Measurements from ENCODE around the gene LARP1B.

- TF ChIP-seq POLR2AphosphoS5 (IDR thresholded peaks at IDR 0.05) (no peak), POLR2A (IDR thresholded peaks at IDR 0.05) (no peak)
- TF ChIP-seq, protein P1, sequence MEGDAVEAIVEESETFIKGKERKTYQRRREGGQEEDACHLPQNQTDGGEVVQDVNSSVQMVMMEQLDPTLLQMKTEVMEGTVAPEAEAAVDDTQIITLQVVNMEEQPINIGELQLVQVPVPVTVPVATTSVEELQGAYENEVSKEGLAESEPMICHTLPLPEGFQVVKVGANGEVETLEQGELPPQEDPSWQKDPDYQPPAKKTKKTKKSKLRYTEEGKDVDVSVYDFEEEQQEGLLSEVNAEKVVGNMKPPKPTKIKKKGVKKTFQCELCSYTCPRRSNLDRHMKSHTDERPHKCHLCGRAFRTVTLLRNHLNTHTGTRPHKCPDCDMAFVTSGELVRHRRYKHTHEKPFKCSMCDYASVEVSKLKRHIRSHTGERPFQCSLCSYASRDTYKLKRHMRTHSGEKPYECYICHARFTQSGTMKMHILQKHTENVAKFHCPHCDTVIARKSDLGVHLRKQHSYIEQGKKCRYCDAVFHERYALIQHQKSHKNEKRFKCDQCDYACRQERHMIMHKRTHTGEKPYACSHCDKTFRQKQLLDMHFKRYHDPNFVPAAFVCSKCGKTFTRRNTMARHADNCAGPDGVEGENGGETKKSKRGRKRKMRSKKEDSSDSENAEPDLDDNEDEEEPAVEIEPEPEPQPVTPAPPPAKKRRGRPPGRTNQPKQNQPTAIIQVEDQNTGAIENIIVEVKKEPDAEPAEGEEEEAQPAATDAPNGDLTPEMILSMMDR (IDR thresholded peaks at IDR 0.05) = no peak
These were observed 7.8 kb downstream of the LARP1B start for GRCh38 chr4:128068918-128069317.
